22Rv1 (cell line): ENCODE data around the gene ADCY2.
A peak's percentile ranks its signal among the peaks of the same experiment; 100 is the strongest.

Experiments used
- ZFX ChIP-seq: fragments of 450-650 bp; IDR thresholded peaks from 2 replicates; pipeline ENCODE4 v1.6.1; 2017; ENCODE audit warnings: antibody characterized with exemption, borderline replicate concordance
- TF ChIP-seq, protein P1 (sequence below): fragments of 450-650 bp; IDR thresholded peaks from 2 replicates; pipeline ENCODE4 v1.5.1; 2017; ENCODE audit warnings: mild to moderate bottlenecking

DNA sequence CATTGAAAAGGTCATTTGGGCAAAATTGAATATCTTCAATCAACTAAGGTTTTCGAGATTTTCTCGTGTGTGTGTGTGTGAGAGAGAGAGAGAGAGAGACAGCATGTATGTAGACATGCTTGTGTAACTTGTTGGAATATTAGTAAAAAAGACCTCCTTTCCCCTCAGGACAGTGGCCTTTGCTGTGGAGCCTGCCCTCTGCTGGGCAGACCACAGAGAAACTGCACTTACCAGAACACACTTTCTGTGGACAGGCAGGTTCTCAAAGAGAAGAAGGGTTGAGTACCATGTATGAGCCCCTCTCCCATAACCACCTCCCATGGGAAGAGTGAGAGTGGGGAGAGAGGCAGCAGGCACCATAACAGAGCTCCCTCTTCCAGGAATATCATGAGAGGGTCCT, 409.4 kb downstream of the ADCY2 start:
- TF ChIP-seq, protein P1, sequence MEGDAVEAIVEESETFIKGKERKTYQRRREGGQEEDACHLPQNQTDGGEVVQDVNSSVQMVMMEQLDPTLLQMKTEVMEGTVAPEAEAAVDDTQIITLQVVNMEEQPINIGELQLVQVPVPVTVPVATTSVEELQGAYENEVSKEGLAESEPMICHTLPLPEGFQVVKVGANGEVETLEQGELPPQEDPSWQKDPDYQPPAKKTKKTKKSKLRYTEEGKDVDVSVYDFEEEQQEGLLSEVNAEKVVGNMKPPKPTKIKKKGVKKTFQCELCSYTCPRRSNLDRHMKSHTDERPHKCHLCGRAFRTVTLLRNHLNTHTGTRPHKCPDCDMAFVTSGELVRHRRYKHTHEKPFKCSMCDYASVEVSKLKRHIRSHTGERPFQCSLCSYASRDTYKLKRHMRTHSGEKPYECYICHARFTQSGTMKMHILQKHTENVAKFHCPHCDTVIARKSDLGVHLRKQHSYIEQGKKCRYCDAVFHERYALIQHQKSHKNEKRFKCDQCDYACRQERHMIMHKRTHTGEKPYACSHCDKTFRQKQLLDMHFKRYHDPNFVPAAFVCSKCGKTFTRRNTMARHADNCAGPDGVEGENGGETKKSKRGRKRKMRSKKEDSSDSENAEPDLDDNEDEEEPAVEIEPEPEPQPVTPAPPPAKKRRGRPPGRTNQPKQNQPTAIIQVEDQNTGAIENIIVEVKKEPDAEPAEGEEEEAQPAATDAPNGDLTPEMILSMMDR, result peak; percentile 43
- TF ChIP-seq ZFX, result no peak
